Adrenal gland (tissue), 5 donors: ENCODE data around the gene RGS17.

Experiments used
- POLR2A ChIP-seq, 2 donors: fragments of 450-650 bp; IDR thresholded peaks; one replicate each; pipeline ENCODE4 v1.6.1; 2017; ENCODE audit warnings: antibody characterized with exemption in 2 of 2, mild to moderate bottlenecking in 2 of 2, moderate library complexity in 1 of 2
- TF ChIP-seq, protein P1 (sequence below), 6 experiments: fragments of 450-650 bp in 4 of 6; fragments of 200-600 bp in 2 of 6; sonication (generic) in 1 of 6; IDR thresholded peaks; 1 replicate in 5 of 6; 2 replicates in 1 of 6; pipeline versions ENCODE4 v1.5.1 to v1.8.0; 2016 to 2021; ENCODE audit warnings: antibody characterized with exemption in 6 of 6, mild to moderate bottlenecking in 2 of 6, moderate library complexity in 1 of 6
- donor health status: DM: no; HTN: no; CAD: no.

DNA sequence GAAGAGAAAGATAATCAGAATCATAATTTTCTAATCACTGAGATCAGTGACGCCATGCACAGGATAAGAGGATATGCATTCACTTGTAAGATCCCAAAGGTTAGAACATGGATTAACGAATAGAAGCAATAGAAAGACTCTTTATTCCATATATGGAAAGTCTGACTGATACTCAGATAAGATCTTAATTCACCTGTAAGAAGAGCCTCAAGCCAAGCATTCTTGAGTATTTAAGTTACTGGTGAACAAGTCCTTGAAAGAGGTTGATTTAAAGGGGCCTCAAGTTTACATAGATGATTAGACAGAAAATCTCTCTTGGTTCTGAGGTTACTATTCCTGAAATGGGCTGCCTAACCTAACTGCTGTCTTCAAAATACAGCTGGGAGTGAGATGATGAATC, 74.8 kb downstream of the RGS17 start:
- no peak for TF ChIP-seq POLR2A (IDR thresholded peaks at IDR 0.05)
- TF ChIP-seq, protein P1, sequence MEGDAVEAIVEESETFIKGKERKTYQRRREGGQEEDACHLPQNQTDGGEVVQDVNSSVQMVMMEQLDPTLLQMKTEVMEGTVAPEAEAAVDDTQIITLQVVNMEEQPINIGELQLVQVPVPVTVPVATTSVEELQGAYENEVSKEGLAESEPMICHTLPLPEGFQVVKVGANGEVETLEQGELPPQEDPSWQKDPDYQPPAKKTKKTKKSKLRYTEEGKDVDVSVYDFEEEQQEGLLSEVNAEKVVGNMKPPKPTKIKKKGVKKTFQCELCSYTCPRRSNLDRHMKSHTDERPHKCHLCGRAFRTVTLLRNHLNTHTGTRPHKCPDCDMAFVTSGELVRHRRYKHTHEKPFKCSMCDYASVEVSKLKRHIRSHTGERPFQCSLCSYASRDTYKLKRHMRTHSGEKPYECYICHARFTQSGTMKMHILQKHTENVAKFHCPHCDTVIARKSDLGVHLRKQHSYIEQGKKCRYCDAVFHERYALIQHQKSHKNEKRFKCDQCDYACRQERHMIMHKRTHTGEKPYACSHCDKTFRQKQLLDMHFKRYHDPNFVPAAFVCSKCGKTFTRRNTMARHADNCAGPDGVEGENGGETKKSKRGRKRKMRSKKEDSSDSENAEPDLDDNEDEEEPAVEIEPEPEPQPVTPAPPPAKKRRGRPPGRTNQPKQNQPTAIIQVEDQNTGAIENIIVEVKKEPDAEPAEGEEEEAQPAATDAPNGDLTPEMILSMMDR (IDR thresholded peaks at IDR 0.05): no peak
